Osteoblast (primary cell): Measurements from ENCODE around the gene SNCB. TPM values are rescaled to one million over a fixed set of nuclear protein-coding genes. Genes with fewer than 3 reads are reported as not detected.

ENCODE experiments used
- DNase-seq: peaks from one replicate; pipeline ENCODE4 v3.0.0; 2011; ENCODE audit warnings: low spot score, mixed read lengths; ENCODE audit not compliant: insufficient read length; ENCODE audit errors: missing footprints
- H2AFZ ChIP-seq: 2 replicates; pipeline ENCODE4 v1.6.0; 2011; ENCODE audit warnings: mild to moderate bottlenecking, low read length
- H3K27ac ChIP-seq: 2 replicates; pipeline ENCODE4 v1.5.1; 2011; ENCODE audit warnings: mild to moderate bottlenecking, low read depth, low read length, moderate library complexity
- H3K27me3 ChIP-seq: 2 replicates; pipeline ENCODE4 v1.6.0; 2012; ENCODE audit warnings: mild to moderate bottlenecking, control low read depth, inconsistent platforms, low read length, moderate library complexity; ENCODE audit not compliant: insufficient read depth
- H3K36me3 ChIP-seq: 2 replicates; pipeline ENCODE4 v1.5.1; 2011; ENCODE audit warnings: mild to moderate bottlenecking, low read length, control low read depth, moderate library complexity; ENCODE audit not compliant: insufficient read depth
- H3K4me1 ChIP-seq: 2 replicates; pipeline ENCODE4 v1.5.1; 2011; ENCODE audit warnings: mild to moderate bottlenecking, low read length, control low read depth, moderate library complexity; ENCODE audit not compliant: insufficient read depth
- H3K4me2 ChIP-seq: 2 replicates; pipeline ENCODE4 v1.6.0; 2011; ENCODE audit warnings: mild to moderate bottlenecking, low read length; ENCODE audit not compliant: insufficient read depth
- H3K4me3 ChIP-seq: fragments of 200-600 bp; sonication (generic); 3 replicates; pipeline ENCODE4 v1.5.1; 2012; ENCODE audit warnings: mild to moderate bottlenecking, low read length, inconsistent platforms; ENCODE audit not compliant: insufficient read depth
- H3K79me2 ChIP-seq: 2 replicates; pipeline ENCODE4 v1.6.0; 2012; ENCODE audit warnings: mild to moderate bottlenecking, low read length, control low read depth, inconsistent platforms; ENCODE audit not compliant: insufficient read depth
- H3K9me3 ChIP-seq: 2 replicates; pipeline ENCODE4 v1.5.1; 2011; ENCODE audit warnings: low read depth, low read length, control low read depth
- H4K20me1 ChIP-seq: 2 replicates; pipeline ENCODE4 v1.6.0; 2012; ENCODE audit warnings: mild to moderate bottlenecking, low read length, control low read depth; ENCODE audit not compliant: insufficient read depth
- CTCF ChIP-seq: IDR thresholded peaks from 2 replicates; pipeline ENCODE4 v1.5.1; 2011; ENCODE audit warnings: mild to moderate bottlenecking, low read depth, low read length, moderate library complexity; ENCODE audit errors: extremely low read depth
- total RNA-seq: library from RNA; depleted of rRNA; stranded (reverse); fragments of >200 nt; gene quantifications from 2 replicates; pipeline ENCODE4 v1.2.3, GENCODE V29; 2012

Gene SNCB
- total RNA-seq, 1 donor: not detected

- Histone ChIP-seq H4K20me1 (peaks cover 6% of the 10 kb centered on the region), H3K79me2 (no peaks in the 10 kb centered on the region), H3K36me3 (no peaks in the 10 kb centered on the region), H3K4me2 (no peak overlapping the region), H3K9me3 (no peaks in the 10 kb centered on the region), H3K4me1 (no peaks in the 10 kb centered on the region), H3K27ac (no peak overlapping the region), H3K27me3 (peaks cover 74% of the 10 kb centered on the region), H3K4me3 (no peak overlapping the region), H2AFZ (no peak overlapping the region)
- DNase-seq: no peak
- no peak for TF ChIP-seq CTCF
Observed at GRCh38 chr5:176632745-176633144, 2.4 kb upstream of the SNCB start.

GRCh38 chr5:176631383-176632200 lies 1.3 kb upstream of the SNCB start:
- no peak for TF ChIP-seq CTCF
- H3K27ac ChIP-seq: no peak overlapping the region
- H3K4me3 ChIP-seq: no peak overlapping the region
- H3K36me3 ChIP-seq: no peaks in the 10 kb centered on the region
- no peak overlapping the region for H3K4me2 ChIP-seq
- peaks cover 78% of the 10 kb centered on the region for H3K27me3 ChIP-seq
- H2AFZ ChIP-seq: no peak overlapping the region
- H3K79me2 ChIP-seq: no peaks in the 10 kb centered on the region
- H3K4me1 ChIP-seq: no peaks in the 10 kb centered on the region
- DNase-seq: no peak
- H3K9me3 ChIP-seq: no peaks in the 10 kb centered on the region
- peaks cover 6% of the 10 kb centered on the region for H4K20me1 ChIP-seq

- Histone ChIP-seq H3K4me2 (peak overlapping the region; percentile 76), H3K36me3 (no peaks in the 10 kb centered on the region), H3K27ac (no peak overlapping the region), H3K4me1 (no peaks in the 10 kb centered on the region), H3K79me2 (no peaks in the 10 kb centered on the region), H3K27me3 (peaks cover 85% of the 10 kb centered on the region), H2AFZ (no peak overlapping the region), H4K20me1 (peaks cover 6% of the 10 kb centered on the region), H3K9me3 (no peaks in the 10 kb centered on the region), H3K4me3 (peak overlapping the region; percentile 61)
- DNase-seq: no peak
- no peak for TF ChIP-seq CTCF
Observed at GRCh38 chr5:176630681-176631222, 418 bp upstream of the SNCB start.

DNA sequence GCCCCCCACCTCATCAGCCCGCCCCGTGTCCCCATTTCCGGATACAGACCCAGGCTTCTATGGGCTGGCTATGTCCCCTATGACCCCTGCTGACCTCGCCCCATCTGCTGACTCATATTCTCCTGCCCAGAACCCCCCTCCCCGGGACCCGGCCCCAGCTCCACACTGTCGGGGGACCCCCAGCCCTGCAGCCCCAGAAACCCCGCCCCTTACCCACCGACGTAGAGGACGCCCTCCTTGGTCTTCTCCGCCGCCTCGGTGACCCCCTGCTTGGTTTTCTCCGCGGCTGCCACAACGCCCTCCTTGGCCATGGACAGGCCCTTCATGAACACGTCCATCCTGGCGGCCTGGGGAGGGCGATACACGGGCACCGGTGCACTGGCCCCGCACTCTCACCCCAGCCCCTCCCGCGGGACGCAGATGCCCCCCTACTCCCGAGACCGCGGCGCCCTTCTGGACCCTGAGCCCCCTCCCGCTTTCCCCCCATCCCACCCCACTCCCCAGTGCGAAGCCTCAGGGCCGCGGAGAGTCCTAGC lies 949 bp downstream of the SNCB start:
- TF ChIP-seq CTCF: no peak
- Histone ChIP-seq H4K20me1 (peaks cover 6% of the 10 kb centered on the region), H3K9me3 (no peaks in the 10 kb centered on the region), H2AFZ (no peak overlapping the region), H3K4me2 (no peak overlapping the region), H3K79me2 (no peaks in the 10 kb centered on the region), H3K4me1 (no peaks in the 10 kb centered on the region), H3K4me3 (no peak overlapping the region), H3K36me3 (no peaks in the 10 kb centered on the region), H3K27me3 (peaks cover 86% of the 10 kb centered on the region), H3K27ac (no peak overlapping the region)
- no peak for DNase-seq
